Body of pancreas (tissue), 4 donors: ENCODE measurements around the gene MARCKS.

Experiments
- POLR2A ChIP-seq, 3 donors: fragments of 450-650 bp; IDR thresholded peaks; one replicate each; pipeline ENCODE4 v1.6.1; 2016; ENCODE audit warnings: antibody characterized with exemption in 3 of 3, mild to moderate bottlenecking in 2 of 3
- TF ChIP-seq, protein P1 (sequence below), 7 experiments: fragments of 450-650 bp in 4 of 7; fragments of 200-600 bp in 3 of 7; sonication (generic) in 3 of 7; IDR thresholded peaks; one replicate each; pipeline ENCODE4 v1.5.1; 2016 to 2019; ENCODE audit warnings: antibody characterized with exemption in 7 of 7

GRCh38 chr6:113901482-113901881 is 44.3 kb downstream of the MARCKS start:
- TF ChIP-seq POLR2A (IDR thresholded peaks at IDR 0.05) = no peak
- TF ChIP-seq, protein P1, sequence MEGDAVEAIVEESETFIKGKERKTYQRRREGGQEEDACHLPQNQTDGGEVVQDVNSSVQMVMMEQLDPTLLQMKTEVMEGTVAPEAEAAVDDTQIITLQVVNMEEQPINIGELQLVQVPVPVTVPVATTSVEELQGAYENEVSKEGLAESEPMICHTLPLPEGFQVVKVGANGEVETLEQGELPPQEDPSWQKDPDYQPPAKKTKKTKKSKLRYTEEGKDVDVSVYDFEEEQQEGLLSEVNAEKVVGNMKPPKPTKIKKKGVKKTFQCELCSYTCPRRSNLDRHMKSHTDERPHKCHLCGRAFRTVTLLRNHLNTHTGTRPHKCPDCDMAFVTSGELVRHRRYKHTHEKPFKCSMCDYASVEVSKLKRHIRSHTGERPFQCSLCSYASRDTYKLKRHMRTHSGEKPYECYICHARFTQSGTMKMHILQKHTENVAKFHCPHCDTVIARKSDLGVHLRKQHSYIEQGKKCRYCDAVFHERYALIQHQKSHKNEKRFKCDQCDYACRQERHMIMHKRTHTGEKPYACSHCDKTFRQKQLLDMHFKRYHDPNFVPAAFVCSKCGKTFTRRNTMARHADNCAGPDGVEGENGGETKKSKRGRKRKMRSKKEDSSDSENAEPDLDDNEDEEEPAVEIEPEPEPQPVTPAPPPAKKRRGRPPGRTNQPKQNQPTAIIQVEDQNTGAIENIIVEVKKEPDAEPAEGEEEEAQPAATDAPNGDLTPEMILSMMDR (IDR thresholded peaks at IDR 0.05) = no peak
